ENCODE results near the gene PTGES2.

- no peak for TF ChIP-seq CTCF (IDR thresholded peaks at IDR 0.05)
- TF ChIP-seq POLR2A (IDR thresholded peaks at IDR 0.05) = no peak
These were observed 56.7 kb downstream of the PTGES2 start for GRCh38 chr9:128070874-128071273.
